ENCODE results near the gene RNU1-3. TPM values are rescaled to one million over a fixed set of nuclear protein-coding genes. Genes with fewer than 3 reads are reported as not detected.
"Not testable (repeated sequence)": the region's sequence is repeated elsewhere in the genome, so short reads cannot be mapped to it uniquely, and the experiment has no call there.

Gene RNU1-3
- total RNA-seq, 1 donor from 2014 or later = 3,042 TPM

DNA sequence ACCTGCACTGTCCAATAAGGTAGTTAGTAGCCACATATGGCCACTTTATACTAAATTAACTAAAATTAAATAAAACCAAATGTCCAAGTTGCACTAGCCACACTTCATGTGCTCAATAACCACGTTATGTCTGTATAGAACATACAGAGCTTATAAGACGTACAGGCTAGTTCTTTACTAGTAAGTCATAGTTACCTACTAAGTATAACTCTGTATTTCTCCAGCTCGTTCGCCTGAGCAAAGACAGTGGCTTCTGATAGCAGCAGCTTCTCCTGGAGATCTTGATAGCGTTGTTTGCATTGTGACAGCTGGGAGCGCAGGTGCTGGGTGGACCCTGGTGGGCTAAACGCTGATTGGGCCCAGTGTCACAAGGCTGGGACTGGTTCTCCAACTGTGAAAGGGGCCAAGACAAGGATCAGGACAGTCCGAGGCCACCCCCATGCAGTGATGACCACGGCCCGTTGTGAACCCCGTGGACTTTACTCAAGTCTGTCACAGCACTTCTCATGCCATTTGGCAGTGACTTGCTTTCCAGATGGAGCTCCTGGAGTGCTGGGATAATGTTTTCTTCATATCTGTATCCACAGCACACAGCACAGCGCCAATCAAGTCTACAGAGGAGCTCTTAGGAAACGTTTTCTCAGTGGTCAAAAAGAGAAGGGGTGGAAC lies 20.5 kb upstream of the RNU1-3 start:
- not testable (repeated sequence) for H3K27ac Mint-ChIP-seq (ENCODE audit: unreplicated experiment); H3K4me1 Mint-ChIP-seq; H3K9me3 Mint-ChIP-seq; DNase-seq (ENCODE audit: low read depth, low spot score); H3K27me3 Mint-ChIP-seq (ENCODE audit: low read depth); H3K36me3 Mint-ChIP-seq (ENCODE audit: low read depth); H3K4me3 Mint-ChIP-seq

DNA sequence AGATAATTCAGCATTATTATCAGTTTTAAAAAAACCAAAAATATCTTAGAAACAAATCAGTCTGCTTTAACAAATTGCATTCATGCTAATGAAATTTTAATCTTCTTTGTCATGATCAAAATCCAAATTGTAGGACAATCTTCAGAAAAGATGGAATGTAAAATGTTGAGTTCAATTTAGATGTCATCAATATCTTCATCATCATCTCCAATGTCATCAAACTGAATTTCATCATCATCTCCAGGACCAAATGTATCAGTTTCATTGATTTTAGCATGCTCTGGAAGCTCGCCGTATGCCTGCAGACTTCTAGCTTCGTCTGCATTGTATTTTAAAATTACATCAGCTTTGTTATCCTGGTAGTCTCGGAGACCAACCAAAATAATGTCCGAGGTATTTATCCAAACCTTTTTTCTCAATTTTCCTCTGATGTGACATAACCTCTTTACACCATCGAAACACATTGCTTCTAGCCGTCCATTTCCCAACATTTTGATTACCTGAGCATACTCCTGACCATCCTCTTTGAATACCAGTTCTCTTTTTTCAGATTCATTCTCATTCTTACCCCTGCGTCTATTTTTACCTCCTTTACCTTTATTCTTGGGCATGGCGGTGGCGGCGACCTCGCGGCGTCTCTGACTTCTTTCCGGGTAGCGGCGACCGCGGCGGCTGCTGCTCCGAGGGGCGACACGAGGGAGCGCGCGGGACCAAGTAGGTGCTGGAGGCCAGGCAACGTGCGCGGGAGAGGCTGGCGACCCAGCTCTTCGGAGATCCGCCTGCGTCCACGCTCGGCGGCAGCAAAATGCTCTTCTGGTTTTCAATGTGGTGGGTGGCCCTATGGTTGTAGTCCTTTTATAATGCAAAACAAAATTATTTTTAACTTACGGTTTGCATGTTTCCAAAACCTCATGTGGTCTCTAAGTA lies 19.0 kb upstream of the RNU1-3 start:
- H3K4me3 Mint-ChIP-seq; H3K9me3 Mint-ChIP-seq; H3K27me3 Mint-ChIP-seq (ENCODE audit: low read depth); H3K4me1 Mint-ChIP-seq; H3K36me3 Mint-ChIP-seq (ENCODE audit: low read depth); H3K27ac Mint-ChIP-seq (ENCODE audit: unreplicated experiment); DNase-seq (ENCODE audit: low read depth, low spot score): not testable (repeated sequence)

DNA sequence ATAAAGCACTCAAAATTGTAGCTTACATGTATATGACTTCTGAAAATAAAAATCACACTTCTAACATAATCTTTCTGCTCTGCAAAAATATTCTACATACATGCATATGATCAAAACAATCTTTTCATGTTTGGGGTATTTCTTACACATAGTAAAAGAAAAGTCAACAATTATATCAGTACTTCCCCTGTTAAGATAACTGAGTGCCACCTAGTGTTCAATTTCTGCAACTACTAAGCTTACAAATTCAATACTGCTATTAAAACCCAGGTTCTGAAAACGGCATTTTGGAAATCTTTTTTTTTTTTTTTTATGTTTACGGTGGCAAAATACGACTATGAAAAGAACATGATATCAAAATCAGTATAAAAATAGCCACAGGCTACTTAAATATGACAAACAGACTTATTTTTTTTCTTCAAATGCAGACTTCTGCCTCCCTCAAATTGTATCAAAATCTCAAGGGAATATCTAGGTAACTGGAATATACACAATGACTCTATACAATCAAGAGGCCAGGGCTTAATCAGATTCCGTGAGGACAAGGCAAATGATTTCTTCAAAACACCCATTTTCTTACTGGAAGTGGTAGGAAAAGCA lies 18.1 kb upstream of the RNU1-3 start:
- not testable (repeated sequence) for DNase-seq (ENCODE audit: low read depth, low spot score); H3K4me1 Mint-ChIP-seq; H3K36me3 Mint-ChIP-seq (ENCODE audit: low read depth); H3K27ac Mint-ChIP-seq (ENCODE audit: unreplicated experiment); H3K4me3 Mint-ChIP-seq; H3K9me3 Mint-ChIP-seq; H3K27me3 Mint-ChIP-seq (ENCODE audit: low read depth)
- peak; percentile 63 for TF ChIP-seq CTCF (conservative IDR thresholded peaks at IDR 0.05)

- not testable (repeated sequence) for H3K36me3 Mint-ChIP-seq (ENCODE audit: low read depth); H3K27me3 Mint-ChIP-seq (ENCODE audit: low read depth); H3K4me3 Mint-ChIP-seq; DNase-seq (ENCODE audit: low read depth, low spot score); H3K27ac Mint-ChIP-seq (ENCODE audit: unreplicated experiment); H3K4me1 Mint-ChIP-seq; H3K9me3 Mint-ChIP-seq
Measured at GRCh38 chr1:16684152-16684551, 17.4 kb upstream of the RNU1-3 start.

DNA sequence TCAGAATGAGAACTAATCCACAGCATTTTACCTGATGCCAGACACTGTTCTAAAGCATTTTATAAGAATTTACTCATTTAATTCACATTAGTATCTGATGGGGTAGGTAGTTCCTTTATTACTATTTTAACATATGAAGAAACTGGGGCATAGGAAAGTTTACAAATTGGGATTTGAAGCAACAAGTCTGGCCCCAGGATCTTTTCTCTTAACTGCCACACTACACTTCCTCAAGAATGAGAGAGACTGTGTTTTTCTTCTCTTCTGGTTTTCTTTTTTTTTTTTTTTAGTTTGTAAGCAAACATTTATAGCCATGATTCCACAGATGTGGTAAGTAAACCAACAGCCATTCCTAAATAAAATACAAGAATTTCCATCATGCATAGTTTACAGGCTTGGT lies 16.1 kb upstream of the RNU1-3 start:
- not testable (repeated sequence) for H3K27me3 Mint-ChIP-seq (ENCODE audit: low read depth); H3K4me1 Mint-ChIP-seq; H3K36me3 Mint-ChIP-seq (ENCODE audit: low read depth); H3K4me3 Mint-ChIP-seq; H3K27ac Mint-ChIP-seq (ENCODE audit: unreplicated experiment); DNase-seq (ENCODE audit: low read depth, low spot score); H3K9me3 Mint-ChIP-seq

DNA sequence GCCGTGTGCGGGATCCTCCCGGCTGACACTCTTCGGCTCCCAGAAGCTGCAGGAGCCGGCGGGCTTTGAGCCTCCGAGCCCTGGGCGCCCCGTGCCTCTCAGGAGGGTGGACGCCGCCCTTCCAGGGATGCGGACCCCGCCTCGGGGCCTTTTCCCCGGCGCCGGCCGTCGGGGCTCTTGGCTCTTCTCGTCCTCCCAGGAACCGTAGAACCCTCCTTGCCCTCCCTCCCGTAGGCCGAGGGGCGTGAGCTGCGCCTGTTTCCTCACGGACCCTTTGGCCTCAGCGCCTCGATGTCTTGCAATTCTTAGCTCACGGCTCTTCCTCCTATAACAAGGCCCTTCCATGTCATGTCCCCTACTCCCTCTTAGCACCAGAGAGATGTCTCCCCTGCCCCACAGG lies 13.6 kb upstream of the RNU1-3 start:
- not testable (repeated sequence) for H3K36me3 Mint-ChIP-seq (ENCODE audit: low read depth); DNase-seq (ENCODE audit: low read depth, low spot score); H3K27ac Mint-ChIP-seq (ENCODE audit: unreplicated experiment); H3K4me1 Mint-ChIP-seq; H3K9me3 Mint-ChIP-seq
- H3K4me3 Mint-ChIP-seq = peak overlapping the region; percentile 77
- peaks cover 11% of the 10 kb centered on the region for H3K27me3 Mint-ChIP-seq (ENCODE audit: low read depth)

DNA sequence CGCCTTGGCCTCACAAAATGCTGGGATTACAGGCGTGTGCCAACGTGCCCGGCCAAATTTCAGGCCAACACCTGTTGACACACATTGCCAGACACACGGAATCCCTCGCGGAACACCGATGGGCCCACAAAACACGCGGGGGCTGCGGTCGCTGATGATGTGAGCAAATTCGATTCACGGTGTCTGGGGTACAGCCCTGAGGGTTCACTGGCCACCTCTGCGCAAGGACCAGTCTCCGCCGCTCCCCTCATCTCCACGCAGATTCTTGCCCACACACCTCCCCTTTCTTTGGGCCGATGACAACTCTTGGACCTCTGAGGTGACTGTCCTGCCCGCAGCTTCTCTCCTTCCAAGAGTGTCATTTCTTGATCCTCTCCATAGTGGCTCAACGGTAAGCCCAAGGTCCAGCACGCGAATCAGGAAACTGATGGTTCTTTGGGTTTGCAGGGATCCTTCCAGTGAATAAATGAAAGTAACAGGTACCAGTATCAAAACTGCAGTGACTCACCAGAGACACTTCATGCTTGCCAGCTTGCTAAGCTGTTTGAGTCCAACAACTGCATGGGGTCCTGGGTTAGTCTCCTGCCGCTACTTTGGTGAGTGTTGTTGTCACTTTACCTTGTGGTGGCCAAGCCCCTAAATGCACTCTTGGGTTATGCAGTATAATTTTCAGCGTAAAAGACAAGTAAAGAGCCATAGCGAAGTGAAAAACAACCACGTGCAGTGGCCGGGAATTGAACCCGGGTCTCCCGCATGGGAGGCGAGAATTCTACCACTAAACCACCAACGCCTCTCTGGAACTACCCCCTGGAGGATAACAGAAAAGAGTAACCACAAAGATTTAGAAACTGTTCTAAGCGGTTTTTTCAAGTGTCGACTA lies 11.0 kb upstream of the RNU1-3 start:
- peaks cover 8% of the 10 kb centered on the region for H3K4me1 Mint-ChIP-seq
- peak overlapping the region; percentile 69 for H3K4me3 Mint-ChIP-seq
- TF ChIP-seq CTCF (conservative IDR thresholded peaks at IDR 0.05) = no peak
- H3K27me3 Mint-ChIP-seq (ENCODE audit: low read depth) = peaks cover 11% of the 10 kb centered on the region
- H3K36me3 Mint-ChIP-seq (ENCODE audit: low read depth) = peaks cover 2% of the 10 kb centered on the region
- H3K27ac Mint-ChIP-seq (ENCODE audit: unreplicated experiment) = no peak overlapping the region
- no peak for DNase-seq (ENCODE audit: low read depth, low spot score)
- peaks cover 2% of the 10 kb centered on the region for H3K9me3 Mint-ChIP-seq

DNA sequence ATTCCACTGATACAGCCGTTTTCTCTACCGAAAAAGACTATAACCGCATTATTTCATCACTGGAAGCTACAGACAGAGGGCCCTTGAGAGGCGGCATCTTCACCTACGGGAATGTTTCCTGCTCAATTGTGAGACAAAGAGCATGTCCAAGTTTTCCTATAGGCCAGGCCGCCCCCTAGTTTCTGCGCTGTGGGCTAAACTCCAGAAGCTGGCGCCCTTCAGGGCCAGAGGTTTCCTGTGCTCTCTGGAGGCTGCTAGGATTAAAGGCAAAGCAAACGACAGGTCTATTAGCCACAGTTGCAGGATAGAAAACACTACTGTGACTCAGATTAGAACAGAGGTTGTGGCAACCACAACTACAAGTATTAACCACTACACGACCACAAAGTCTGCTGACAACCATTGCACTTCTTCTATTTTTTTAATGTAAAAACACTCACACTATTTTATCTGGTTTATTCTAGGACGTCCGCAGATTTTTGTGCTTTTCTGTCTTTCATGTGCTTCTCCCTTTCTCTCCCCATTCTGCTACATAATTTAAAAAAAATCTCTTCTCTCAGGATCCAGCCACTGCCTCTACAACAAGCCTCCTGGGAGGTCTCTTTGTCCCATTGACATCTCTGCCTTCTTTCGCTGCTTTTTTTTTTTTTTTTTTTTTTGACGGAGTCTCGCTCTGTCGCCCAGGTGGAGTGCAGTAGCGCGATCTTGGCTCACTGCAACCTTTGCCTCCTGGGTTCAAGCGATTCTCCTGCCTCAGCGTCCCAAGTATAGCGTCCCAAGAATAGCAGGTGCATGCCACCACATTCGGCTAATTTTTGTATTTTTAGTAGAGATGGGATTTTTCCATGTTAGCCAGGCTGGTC lies 10.1 kb upstream of the RNU1-3 start:
- not testable (repeated sequence) for H3K27ac Mint-ChIP-seq (ENCODE audit: unreplicated experiment); H3K9me3 Mint-ChIP-seq; H3K4me1 Mint-ChIP-seq; H3K4me3 Mint-ChIP-seq; H3K36me3 Mint-ChIP-seq (ENCODE audit: low read depth); DNase-seq (ENCODE audit: low read depth, low spot score)
- peaks cover 11% of the 10 kb centered on the region for H3K27me3 Mint-ChIP-seq (ENCODE audit: low read depth)

- H3K27me3 Mint-ChIP-seq (ENCODE audit: low read depth); H3K4me3 Mint-ChIP-seq; DNase-seq (ENCODE audit: low read depth, low spot score); H3K36me3 Mint-ChIP-seq (ENCODE audit: low read depth); H3K9me3 Mint-ChIP-seq; H3K4me1 Mint-ChIP-seq; H3K27ac Mint-ChIP-seq (ENCODE audit: unreplicated experiment): not testable (repeated sequence)
Measured at GRCh38 chr1:16675118-16675510, 8.4 kb upstream of the RNU1-3 start.

DNA sequence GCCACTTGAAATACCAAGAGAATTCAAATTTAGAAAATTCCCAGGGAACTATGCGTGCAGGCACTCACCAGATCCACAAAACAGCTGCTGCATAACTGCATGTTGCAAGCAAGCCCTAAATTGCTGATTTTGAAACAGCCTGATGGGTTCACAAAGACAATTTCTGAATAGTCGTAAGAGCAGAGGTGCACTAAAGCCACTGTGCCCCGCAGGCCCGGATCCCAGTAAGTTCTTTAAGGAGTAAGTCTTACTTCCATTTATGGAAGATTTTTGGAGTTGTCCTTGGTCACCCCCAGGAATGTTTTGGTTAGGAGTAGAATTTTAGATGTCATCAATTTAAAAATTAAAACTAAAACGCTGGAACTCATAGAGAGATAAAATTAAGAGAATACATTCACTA lies 7.2 kb upstream of the RNU1-3 start:
- not testable (repeated sequence) for H3K4me1 Mint-ChIP-seq; H3K27me3 Mint-ChIP-seq (ENCODE audit: low read depth); H3K36me3 Mint-ChIP-seq (ENCODE audit: low read depth); H3K27ac Mint-ChIP-seq (ENCODE audit: unreplicated experiment); H3K4me3 Mint-ChIP-seq; DNase-seq (ENCODE audit: low read depth, low spot score); H3K9me3 Mint-ChIP-seq

Measured in neural crest cell (in vitro differentiated cells).